GM19452 (cell line): Measurements from ENCODE around the gene RALGDS.

Source experiments
- ATAC-seq: cut with Tn5 transposase; IDR thresholded peaks from one replicate; pipeline ENCODE4 v1.9.1; 2021; ENCODE audit not compliant: unreplicated experiment

Gene RALGDS

GRCh38 chr9:133055788-133056420, 65.1 kb downstream of the RALGDS start:
- ATAC-seq: no peak

GRCh38 chr9:133054966-133055365, 66.1 kb downstream of the RALGDS start:
- no peak for ATAC-seq

- ATAC-seq: no peak
Observed at GRCh38 chr9:133054194-133054890, 66.7 kb downstream of the RALGDS start.

- no peak for ATAC-seq
Observed at GRCh38 chr9:133051966-133052539, 69.0 kb downstream of the RALGDS start.

- no peak for ATAC-seq
Observed at GRCh38 chr9:133051281-133051900, 69.6 kb downstream of the RALGDS start.

- no peak for ATAC-seq
Observed at GRCh38 chr9:133050781-133051180, 70.3 kb downstream of the RALGDS start.

- no peak for ATAC-seq
Observed at GRCh38 chr9:133050142-133050541, 70.9 kb downstream of the RALGDS start.

GRCh38 chr9:133049043-133049442, 72.0 kb downstream of the RALGDS start:
- no peak for ATAC-seq

GRCh38 chr9:133048595-133048994, 72.4 kb downstream of the RALGDS start:
- ATAC-seq: no peak
